Subcutaneous adipose tissue (tissue), 4 donors: Measurements from ENCODE around the gene OR52J3. TPM values are rescaled to one million over a fixed set of nuclear protein-coding genes. Genes with fewer than 3 reads are reported as not detected.

Experiments
- CTCF ChIP-seq: fragments of 450-650 bp; IDR thresholded peaks from one replicate; pipeline ENCODE4 v1.5.1; 2016; ENCODE audit warnings: low read depth, mild to moderate bottlenecking, control low read depth, antibody characterized with exemption, moderate library complexity
- total RNA-seq, 4 donors: library from RNA; depleted of rRNA; stranded (reverse); fragments of >200 nt; gene quantifications; one replicate each; pipeline ENCODE4 v1.1.0, GENCODE V29; 2016

Gene OR52J3
- not detected for total RNA-seq

GRCh38 chr11:5046226-5046625 is at the start of gene OR52J3:
OR52J3 (plus strand) TSS chr11:5046526; CDS start chr11:5046526, 0 bp downstream.
- TF ChIP-seq CTCF: no peak

- TF ChIP-seq CTCF: no peak
Measured at GRCh38 chr11:5004424-5005274, 41.7 kb upstream of the OR52J3 start.

GRCh38 chr11:5007561-5007960 is 38.8 kb upstream of the OR52J3 start:
- TF ChIP-seq CTCF: no peak

GRCh38 chr11:5011254-5011653 is 35.1 kb upstream of the OR52J3 start:
- TF ChIP-seq CTCF: no peak

GRCh38 chr11:5013012-5013411 is 33.3 kb upstream of the OR52J3 start:
- no peak for TF ChIP-seq CTCF

GRCh38 chr11:5021996-5022395 is 24.3 kb upstream of the OR52J3 start:
- TF ChIP-seq CTCF: no peak

GRCh38 chr11:5036669-5037068 is 9.7 kb upstream of the OR52J3 start:
- TF ChIP-seq CTCF: no peak
